ENCODE measurements around the gene LTBP4.

LTBP4 gene

DNA sequence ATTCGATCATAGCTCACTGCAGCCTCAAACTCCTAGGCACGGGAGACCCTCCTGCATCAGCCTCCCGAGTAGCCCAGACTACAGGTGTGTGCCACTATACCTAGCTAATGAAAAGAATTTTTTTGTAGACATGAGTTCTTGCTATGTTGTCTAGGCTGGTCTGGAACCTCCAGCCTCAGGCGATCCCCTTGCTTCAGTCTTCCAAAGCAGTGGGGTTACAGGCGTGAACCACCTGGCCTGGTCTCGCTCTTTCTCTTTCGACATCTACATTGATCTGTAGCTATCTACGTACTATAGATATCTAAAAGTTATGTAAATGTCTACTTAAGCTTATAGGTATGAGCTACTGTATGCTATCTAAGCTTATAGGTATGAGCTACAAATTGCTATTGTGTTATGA is 56.9 kb downstream of the LTBP4 start:
- Histone ChIP-seq H3K27me3 (ENCODE audit: insufficient read depth, low read depth, severe bottlenecking) (no peaks in the 10 kb centered on the region), H3K4me3 (ENCODE audit: low read depth, low read length) (no peak overlapping the region), H3K36me3 (no peaks in the 10 kb centered on the region), H3K9me3 (ENCODE audit: severe bottlenecking) (no peaks in the 10 kb centered on the region), H3K27ac (no peak overlapping the region)
- DNase-seq, result no peak
- TF ChIP-seq, protein P1, sequence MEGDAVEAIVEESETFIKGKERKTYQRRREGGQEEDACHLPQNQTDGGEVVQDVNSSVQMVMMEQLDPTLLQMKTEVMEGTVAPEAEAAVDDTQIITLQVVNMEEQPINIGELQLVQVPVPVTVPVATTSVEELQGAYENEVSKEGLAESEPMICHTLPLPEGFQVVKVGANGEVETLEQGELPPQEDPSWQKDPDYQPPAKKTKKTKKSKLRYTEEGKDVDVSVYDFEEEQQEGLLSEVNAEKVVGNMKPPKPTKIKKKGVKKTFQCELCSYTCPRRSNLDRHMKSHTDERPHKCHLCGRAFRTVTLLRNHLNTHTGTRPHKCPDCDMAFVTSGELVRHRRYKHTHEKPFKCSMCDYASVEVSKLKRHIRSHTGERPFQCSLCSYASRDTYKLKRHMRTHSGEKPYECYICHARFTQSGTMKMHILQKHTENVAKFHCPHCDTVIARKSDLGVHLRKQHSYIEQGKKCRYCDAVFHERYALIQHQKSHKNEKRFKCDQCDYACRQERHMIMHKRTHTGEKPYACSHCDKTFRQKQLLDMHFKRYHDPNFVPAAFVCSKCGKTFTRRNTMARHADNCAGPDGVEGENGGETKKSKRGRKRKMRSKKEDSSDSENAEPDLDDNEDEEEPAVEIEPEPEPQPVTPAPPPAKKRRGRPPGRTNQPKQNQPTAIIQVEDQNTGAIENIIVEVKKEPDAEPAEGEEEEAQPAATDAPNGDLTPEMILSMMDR (IDR thresholded peaks at IDR 0.05; ENCODE audit: low read depth, low read length), result no peak

DNA sequence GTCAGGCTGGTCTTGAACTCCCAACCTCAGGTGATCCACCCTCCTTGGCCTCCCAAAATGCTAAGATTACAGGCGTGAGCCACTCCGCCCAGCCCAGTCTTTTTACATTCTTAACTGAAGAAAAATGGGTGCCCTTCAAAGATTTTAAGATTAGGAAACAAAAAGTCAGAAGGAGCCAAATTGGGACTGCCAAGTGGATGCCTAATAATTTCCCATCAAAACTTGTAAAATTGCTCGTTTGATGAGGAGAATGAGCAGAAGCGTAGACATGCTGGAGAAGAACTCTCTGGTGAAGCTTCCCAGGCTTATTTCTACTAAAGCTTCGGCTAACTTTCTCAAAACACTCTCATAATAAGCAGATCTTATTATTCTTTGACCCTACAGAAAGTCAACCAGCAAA is 57.9 kb downstream of the LTBP4 start:
- Histone ChIP-seq H3K27ac (no peak overlapping the region), H3K36me3 (no peaks in the 10 kb centered on the region), H3K4me3 (ENCODE audit: low read depth, low read length) (no peak overlapping the region), H3K27me3 (ENCODE audit: insufficient read depth, low read depth, severe bottlenecking) (no peaks in the 10 kb centered on the region), H3K9me3 (ENCODE audit: severe bottlenecking) (no peaks in the 10 kb centered on the region)
- no peak for DNase-seq
- TF ChIP-seq, protein P1 (IDR thresholded peaks at IDR 0.05; ENCODE audit: low read depth, low read length), result no peak

GRCh38 chr19:40659566-40659965 is 58.4 kb downstream of the LTBP4 start:
- no peaks in the 10 kb centered on the region for H3K27me3 ChIP-seq (ENCODE audit: insufficient read depth, low read depth, severe bottlenecking)
- TF ChIP-seq, protein P1 (IDR thresholded peaks at IDR 0.05; ENCODE audit: low read depth, low read length), result no peak
- H3K9me3 ChIP-seq (ENCODE audit: severe bottlenecking), result no peaks in the 10 kb centered on the region
- H3K36me3 ChIP-seq, result no peaks in the 10 kb centered on the region
- H3K4me3 ChIP-seq (ENCODE audit: low read depth, low read length), result no peak overlapping the region
- no peak overlapping the region for H3K27ac ChIP-seq
- no peak for DNase-seq

DNA sequence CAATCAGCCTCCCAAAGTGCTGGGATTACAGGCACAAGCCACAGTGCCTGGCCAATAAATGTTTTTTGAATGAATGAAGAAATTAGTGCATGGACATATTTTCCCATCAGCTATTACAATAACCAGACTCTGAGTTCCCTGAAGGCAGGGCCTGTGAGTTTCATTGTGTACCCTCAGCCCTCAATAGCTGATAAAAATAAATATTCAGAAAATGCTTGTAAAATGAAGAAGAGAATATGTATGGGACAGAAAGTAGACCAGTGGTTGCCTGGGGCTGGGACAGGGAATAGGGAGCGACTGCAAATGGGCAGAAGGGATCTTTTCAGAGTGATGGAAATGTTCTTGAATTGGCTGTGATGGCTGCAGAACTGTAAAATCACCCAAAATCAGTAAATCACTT is 60.4 kb downstream of the LTBP4 start:
- H3K9me3 ChIP-seq (ENCODE audit: severe bottlenecking), result no peaks in the 10 kb centered on the region
- H3K36me3 ChIP-seq, result no peaks in the 10 kb centered on the region; the same call in 1 of the 2 replicates
- TF ChIP-seq, protein P1 (IDR thresholded peaks at IDR 0.05; ENCODE audit: low read depth, low read length), result no peak
- H3K27me3 ChIP-seq (ENCODE audit: insufficient read depth, low read depth, severe bottlenecking), result no peaks in the 10 kb centered on the region
- DNase-seq, result no peak
- no peak overlapping the region for H3K4me3 ChIP-seq (ENCODE audit: low read depth, low read length)
- H3K27ac ChIP-seq, result no peak overlapping the region

DNA sequence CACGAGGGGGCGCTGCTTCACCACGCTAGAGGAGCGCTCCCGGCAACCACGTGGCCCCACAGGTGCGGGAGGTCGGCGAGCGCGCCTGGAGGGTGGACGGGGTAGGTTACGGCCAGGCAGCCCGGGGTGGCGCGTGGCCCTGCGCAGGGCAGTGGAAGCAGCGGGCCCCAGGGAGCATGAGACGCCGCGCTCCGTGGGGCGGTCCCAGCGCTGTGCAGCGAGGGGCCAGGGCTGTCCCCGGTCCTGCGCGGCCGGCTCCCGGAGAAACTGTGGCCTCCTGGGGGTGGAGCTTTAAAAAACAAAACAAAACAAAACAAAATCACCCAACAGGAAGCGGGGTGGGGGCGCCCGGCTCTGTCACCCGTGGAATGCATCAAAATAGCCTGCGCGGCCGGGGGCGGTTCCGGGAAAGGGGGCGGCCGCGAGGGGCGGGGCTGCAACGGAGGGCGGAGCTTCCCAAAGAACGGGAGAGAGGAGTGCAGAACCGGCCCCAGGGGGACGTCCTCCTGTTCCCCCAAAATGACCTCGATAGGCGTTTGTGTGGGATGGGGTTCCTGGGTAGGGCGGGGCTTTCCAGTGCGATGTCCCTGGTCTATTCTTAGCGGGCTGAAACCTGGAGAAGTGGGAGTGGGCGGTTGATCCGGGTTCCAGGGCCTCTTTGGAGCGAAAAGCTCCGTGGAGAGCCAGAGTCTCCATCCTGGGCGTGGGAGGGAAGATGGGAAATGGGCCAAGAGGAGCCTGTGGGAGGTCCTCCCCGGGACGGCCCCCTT is 61.9 kb downstream of the LTBP4 start:
- Histone ChIP-seq H3K4me3 (ENCODE audit: low read depth, low read length) (peak overlapping the region; percentile 50), H3K9me3 (ENCODE audit: severe bottlenecking) (no peaks in the 10 kb centered on the region), H3K36me3 (peaks cover 15% of the 10 kb centered on the region), H3K27me3 (ENCODE audit: insufficient read depth, low read depth, severe bottlenecking) (no peaks in the 10 kb centered on the region), H3K27ac (peak overlapping the region; percentile 69)
- DNase-seq, result peak; percentile 86
- TF ChIP-seq, protein P1 (IDR thresholded peaks at IDR 0.05; ENCODE audit: low read depth, low read length), result peak; percentile 78; the same call in 1 of the 2 replicates

All from WERI-Rb-1 (cell line).